CD4-positive, alpha-beta T cell (primary cell): Measurements from ENCODE around the gene FAM151B. TPM values are rescaled to one million over a fixed set of nuclear protein-coding genes. Genes with fewer than 3 reads are reported as not detected.

Experiments used
- ATAC-seq: fragments of 200-7000 bp; cut with Tn5 transposase; one replicate; pipeline ENCODE4 v1.10.0; 2022; ENCODE audit warnings: mild to moderate bottlenecking; ENCODE audit not compliant: poor library complexity
- CTCF ChIA-PET: fragments of 350-600 bp; sonication (Branson Sonifier 250); formaldehyde crosslinking; loops from one replicate; lab custom pipeline; 2021; ENCODE audit warnings: antibody characterized with exemption, inconsistent platforms; lab: Charles Lee
- POLR2A ChIA-PET: fragments of 350-600 bp; sonication (Branson Sonifier 250); formaldehyde crosslinking; loops from one replicate; lab custom pipeline; 2021; ENCODE audit warnings: antibody characterized with exemption, inconsistent platforms; lab: Charles Lee
- DNase-seq, 14 experiments: peaks; one replicate each; pipeline ENCODE4 v3.0.0-alpha.2; 2013 to 2020; ENCODE audit warnings: mixed read lengths in 2 of 14
- H3K27ac ChIP-seq, 2 donors: one replicate each; pipeline versions ENCODE4 v1.5.1 to v1.7.0; 2013; ENCODE audit warnings: low read length in 2 of 2, low read depth in 1 of 2, mild to moderate bottlenecking in 1 of 2
- H3K27me3 ChIP-seq, 2 experiments: 1 replicate in 1 of 2; 2 replicates in 1 of 2; pipeline versions ENCODE4 v1.6.1 to v1.7.0; 2013; ENCODE audit warnings: low read length in 2 of 2, control low read depth in 1 of 2, mild to moderate bottlenecking in 1 of 2, moderate library complexity in 1 of 2; ENCODE audit not compliant: insufficient read depth in 2 of 2, control insufficient read depth in 1 of 2
- H3K36me3 ChIP-seq: one replicate; pipeline ENCODE4 v1.6.1; 2013; ENCODE audit warnings: low read length, control low read depth; ENCODE audit not compliant: insufficient read depth
- H3K4me1 ChIP-seq: one replicate; pipeline ENCODE4 v1.6.1; 2013; ENCODE audit warnings: low read length, control low read depth; ENCODE audit not compliant: insufficient read depth
- H3K4me3 ChIP-seq: one replicate; pipeline ENCODE4 v1.5.1; 2013; ENCODE audit warnings: mild to moderate bottlenecking, low read length, moderate library complexity
- H3K9me3 ChIP-seq, 2 experiments: 1 replicate in 1 of 2; 2 replicates in 1 of 2; pipeline versions ENCODE4 v1.6.1 to v1.7.0; 2013; ENCODE audit warnings: low read length in 2 of 2, mild to moderate bottlenecking in 2 of 2, control low read depth in 1 of 2, moderate library complexity in 1 of 2; ENCODE audit not compliant: control insufficient read depth in 1 of 2, insufficient read depth in 1 of 2
- H3K27ac Mint-ChIP-seq: one replicate; pipeline ENCODE4 v1.8.0; 2020; ENCODE audit warnings: mixed read lengths
- H3K27me3 Mint-ChIP-seq: one replicate; pipeline ENCODE4 v1.8.0; 2021; ENCODE audit warnings: mixed read lengths
- H3K36me3 Mint-ChIP-seq: one replicate; pipeline ENCODE4 v1.8.0; 2021; ENCODE audit warnings: low read depth, mixed read lengths
- H3K4me1 Mint-ChIP-seq: one replicate; pipeline ENCODE4 v1.8.0; 2021; ENCODE audit warnings: low read depth, mixed read lengths
- H3K4me3 Mint-ChIP-seq: one replicate; pipeline ENCODE4 v1.8.0; 2020; ENCODE audit warnings: mild to moderate bottlenecking, mixed read lengths
- H3K9me3 Mint-ChIP-seq: one replicate; pipeline ENCODE4 v1.8.0; 2020; ENCODE audit warnings: mixed read lengths
- CTCF ChIP-seq: fragments of 200-600 bp; IDR thresholded peaks from one replicate; pipeline ENCODE4 v1.8.0; 2022; ENCODE audit warnings: antibody characterized with exemption, mild to moderate bottlenecking
- intact Hi-C, 2 experiments: fragments of 100-400 bp; cut with DNase I in 1 of 2; cut with micrococcal nuclease in 1 of 2; formaldehyde crosslinking; loops; one replicate each; pipeline versions ENCODE4 v1.15.1 to v1.9.0; 2023 to 2025; cut with DNase I, micrococcal nuclease
- total RNA-seq, 174 experiments: library from RNA in 2 of 174; stranded (reverse) in 2 of 174; gene quantifications; one replicate each; pipeline ENCODE4 v1.2.3 and lab custom pipeline; 2021 to 2026

FAM151B gene
- total RNA-seq, 2 experiments from 2014 or later = 0.33 to 0.61 TPM

DNA sequence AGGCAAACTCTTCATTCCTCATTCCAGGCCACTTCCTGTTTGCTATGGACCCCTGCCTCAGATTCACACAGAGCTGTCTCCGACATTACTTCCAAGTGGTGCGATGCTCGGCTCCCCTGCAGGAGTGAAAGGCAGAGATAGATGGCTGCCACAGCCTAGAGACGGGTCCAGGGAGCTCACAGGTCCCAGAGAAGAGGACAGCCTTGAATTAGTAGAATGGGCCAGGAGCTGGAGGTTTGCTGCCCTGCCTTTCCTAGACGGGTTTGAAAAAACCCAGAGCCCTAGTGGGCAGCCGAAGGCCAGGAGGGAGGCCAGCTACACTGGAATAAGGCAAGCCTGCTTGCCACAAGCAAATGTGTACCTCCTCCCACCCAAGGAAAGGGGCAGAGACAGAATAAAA, 80.4 kb downstream of the FAM151B start:
- H3K4me3 Mint-ChIP-seq = no peak overlapping the region
- H3K36me3 Mint-ChIP-seq = no peaks in the 10 kb centered on the region
- intact Hi-C loops = no loop called here
- Histone ChIP-seq H3K27ac (no peak overlapping the region), H3K36me3 (no peaks in the 10 kb centered on the region), H3K4me3 (no peak overlapping the region), H3K27me3 (peaks cover 39 to 65% of the 10 kb centered on the region in 2 experiments), H3K9me3 (peaks cover 0 to 5% of the 10 kb centered on the region in 2 experiments), H3K4me1 (peaks cover 13% of the 10 kb centered on the region)
- ATAC-seq (no peak), DNase-seq (no peak)
- ChIA-PET POLR2A (no interaction called here), CTCF (interaction anchor here (0.6 kb wide), 1 partner anchor 1483 kb away, joined by 4 read pairs; no protein-coding TSS in a partner anchor)
- H3K9me3 Mint-ChIP-seq = no peaks in the 10 kb centered on the region
- no peaks in the 10 kb centered on the region for H3K4me1 Mint-ChIP-seq
- H3K27me3 Mint-ChIP-seq = peaks cover 67% of the 10 kb centered on the region
- no peak for TF ChIP-seq CTCF
- H3K27ac Mint-ChIP-seq = no peak overlapping the region

DNA sequence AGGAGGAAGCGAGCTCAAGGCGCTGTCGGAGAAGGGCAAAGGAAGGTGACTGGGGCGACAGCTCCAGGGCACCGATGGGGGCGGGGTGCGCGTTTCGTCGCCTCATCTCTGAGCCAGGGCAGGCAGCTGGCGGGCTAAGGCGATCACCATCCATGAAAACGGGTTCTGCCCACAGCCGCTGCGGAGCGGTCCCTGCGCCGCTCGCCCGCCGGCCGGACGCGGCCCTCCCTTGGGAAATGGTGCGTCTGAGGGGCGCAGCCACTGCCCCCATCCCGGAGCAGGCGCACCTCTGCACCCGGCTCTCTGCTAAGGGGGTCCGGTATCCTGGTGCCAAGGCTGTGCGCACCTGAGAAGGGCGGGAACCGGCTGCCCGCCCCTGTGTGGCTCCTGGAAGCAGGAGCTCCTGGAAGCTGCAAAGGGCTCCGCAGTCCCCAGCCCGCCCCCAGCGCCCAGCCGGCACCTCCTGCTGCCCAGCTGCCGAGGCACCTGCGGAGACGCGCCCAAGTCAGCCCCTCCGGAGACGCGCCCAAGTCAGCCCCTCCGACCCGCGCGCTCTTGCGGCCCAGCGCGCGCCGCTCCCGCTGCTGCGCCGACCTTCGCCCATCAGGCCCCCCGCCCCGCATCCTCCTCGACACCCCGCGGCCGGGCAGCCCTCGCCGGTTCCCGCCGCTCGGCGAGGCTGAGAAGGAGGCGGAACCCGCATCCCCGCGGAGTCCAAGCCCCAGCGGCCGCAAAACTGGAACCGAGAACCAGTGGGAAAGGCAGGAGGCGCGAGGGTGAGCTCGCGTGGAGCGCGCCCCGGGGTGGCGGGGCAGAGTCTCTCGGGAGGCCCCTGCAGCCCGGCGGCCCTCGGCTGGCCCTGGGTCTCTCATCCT, 81.4 kb downstream of the FAM151B start:
- Histone ChIP-seq H3K4me3 (peak overlapping the region; percentile 32), H3K27ac (no peak overlapping the region), H3K4me1 (peaks cover 13% of the 10 kb centered on the region), H3K27me3 (peaks cover 45 to 71% of the 10 kb centered on the region in 2 experiments), H3K9me3 (peaks cover 0 to 5% of the 10 kb centered on the region in 2 experiments), H3K36me3 (no peaks in the 10 kb centered on the region)
- Mint-ChIP-seq H3K4me3 (no peak overlapping the region), H3K9me3 (no peaks in the 10 kb centered on the region), H3K27ac (no peak overlapping the region), H3K36me3 (no peaks in the 10 kb centered on the region), H3K4me1 (no peaks in the 10 kb centered on the region), H3K27me3 (peaks cover 70% of the 10 kb centered on the region)
- no peak for TF ChIP-seq CTCF
- intact Hi-C loops = no loop called here
- no peak for DNase-seq
- POLR2A ChIA-PET = no interaction called here
- CTCF ChIA-PET = no interaction called here
- no peak for ATAC-seq

GRCh38 chr5:80569961-80570786, 82.3 kb downstream of the FAM151B start, which contains the start of gene ANKRD34B:
Gene ANKRD34B (minus strand): TSS chr5:80570280. CDS start chr5:80560019, 10,261 bp downstream.
- peaks cover 75% of the 10 kb centered on the region for H3K27me3 Mint-ChIP-seq
- Histone ChIP-seq H3K27me3 (peaks cover 45 to 74% of the 10 kb centered on the region in 2 experiments), H3K36me3 (no peaks in the 10 kb centered on the region), H3K27ac (no peak within 1 kb of the TSS), H3K4me1 (peaks cover 13% of the 10 kb centered on the region), H3K9me3 (peaks cover 0 to 5% of the 10 kb centered on the region in 2 experiments), H3K4me3 (peak within 1 kb of the TSS; percentile 32)
- no peak within 1 kb of the TSS for H3K27ac Mint-ChIP-seq
- H3K9me3 Mint-ChIP-seq = no peaks in the 10 kb centered on the region
- no peaks in the 10 kb centered on the region for H3K36me3 Mint-ChIP-seq
- H3K4me3 Mint-ChIP-seq = no peak within 1 kb of the TSS
- POLR2A ChIA-PET = no interaction called here
- no peak for TF ChIP-seq CTCF
- DNase-seq (peak in 1 of 14 experiments; percentile 5), ATAC-seq (no peak)
- H3K4me1 Mint-ChIP-seq = no peaks in the 10 kb centered on the region
- intact Hi-C loops = no loop called here
- CTCF ChIA-PET = no interaction called here
